ENCODE results near the gene NPHP4.
"Not testable (repeated sequence)": the region's sequence is repeated elsewhere in the genome, so short reads cannot be mapped to it uniquely, and the experiment has no call there.

NPHP4 gene

DNA sequence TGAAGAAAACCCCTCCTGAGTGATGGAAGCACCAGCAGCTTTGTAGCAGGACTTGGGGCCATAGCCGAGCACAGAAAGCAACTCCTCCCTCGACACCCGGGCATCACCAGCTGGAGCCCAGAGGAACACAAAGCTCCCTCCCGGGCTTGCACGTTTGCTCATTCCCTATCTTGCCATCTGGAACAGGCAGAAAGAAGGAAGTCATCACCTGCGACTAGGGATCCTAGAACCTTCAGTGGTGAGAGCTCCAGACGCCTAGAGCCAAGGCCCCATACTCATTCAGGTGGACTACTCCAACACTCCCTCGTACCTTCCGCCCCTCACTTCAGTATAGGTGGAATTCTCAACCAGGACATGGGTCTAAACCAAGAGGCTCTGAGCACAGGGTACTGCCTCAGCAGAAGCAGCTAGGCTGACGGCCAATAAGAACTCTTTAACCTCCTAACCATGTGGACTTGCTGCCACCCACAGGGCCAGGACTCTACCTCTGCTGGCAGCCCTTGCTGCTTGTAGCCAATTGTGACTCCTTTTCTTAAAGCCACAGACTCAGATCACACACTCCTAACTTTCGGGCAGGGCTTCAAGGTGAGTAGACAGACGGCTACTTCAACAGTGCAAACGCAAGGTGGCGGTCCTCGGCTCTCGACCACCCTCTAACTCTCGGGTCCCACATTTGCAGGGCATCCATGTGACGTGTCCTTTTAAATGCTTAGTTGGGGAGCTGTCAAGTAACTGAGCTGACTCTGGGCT lies 65.4 kb downstream of the NPHP4 start:
- FAIRE-seq = no peak

DNA sequence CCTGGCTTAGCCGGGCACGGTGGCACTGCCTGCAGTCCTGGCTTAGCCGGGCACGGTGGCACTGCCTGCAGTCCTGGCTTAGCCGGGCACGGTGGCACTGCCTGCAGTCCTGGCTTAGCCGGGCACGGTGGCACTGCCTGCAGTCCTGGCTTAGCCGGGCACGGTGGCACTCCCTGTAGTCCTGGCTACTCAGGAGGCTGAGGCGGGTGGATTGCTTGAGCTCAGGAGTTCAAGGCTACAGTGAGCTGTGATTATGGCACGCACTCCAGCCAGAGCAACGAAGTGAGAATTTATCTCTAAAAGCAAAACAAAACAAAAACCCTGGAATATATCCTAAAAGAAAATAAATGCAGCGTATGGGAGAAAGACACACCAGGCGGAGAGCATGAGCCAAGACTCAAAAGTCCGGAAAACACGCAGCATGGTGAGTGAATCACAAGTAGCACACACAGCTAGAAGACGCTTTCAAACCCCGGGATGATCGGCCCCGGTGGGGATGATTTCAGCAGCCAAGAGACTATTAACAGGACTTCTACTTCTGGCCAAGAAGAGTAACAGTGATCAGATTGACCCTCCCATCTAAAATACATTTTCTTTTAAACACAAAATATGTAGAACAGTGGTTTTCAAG lies 69.4 kb downstream of the NPHP4 start:
- not testable (repeated sequence) for FAIRE-seq

DNA sequence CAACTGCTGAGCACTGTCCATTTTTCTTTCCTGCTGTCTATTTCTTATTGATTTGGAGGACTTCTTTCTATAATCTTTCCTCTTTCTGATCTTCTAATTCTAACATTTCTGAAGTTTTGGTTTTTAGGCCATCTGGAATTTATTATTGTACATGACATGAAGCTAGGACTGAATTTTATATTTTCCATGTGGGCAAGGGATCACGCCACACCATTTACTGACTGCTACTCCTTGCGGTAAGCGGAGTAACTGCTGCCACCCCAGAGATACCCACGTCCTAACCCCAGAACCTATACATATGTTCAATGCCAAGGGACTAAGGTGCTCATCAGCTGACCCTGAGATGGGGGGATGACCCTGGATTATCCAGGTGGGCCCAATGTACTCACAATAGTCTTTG lies 70.6 kb downstream of the NPHP4 start:
- FAIRE-seq = no peak

DNA sequence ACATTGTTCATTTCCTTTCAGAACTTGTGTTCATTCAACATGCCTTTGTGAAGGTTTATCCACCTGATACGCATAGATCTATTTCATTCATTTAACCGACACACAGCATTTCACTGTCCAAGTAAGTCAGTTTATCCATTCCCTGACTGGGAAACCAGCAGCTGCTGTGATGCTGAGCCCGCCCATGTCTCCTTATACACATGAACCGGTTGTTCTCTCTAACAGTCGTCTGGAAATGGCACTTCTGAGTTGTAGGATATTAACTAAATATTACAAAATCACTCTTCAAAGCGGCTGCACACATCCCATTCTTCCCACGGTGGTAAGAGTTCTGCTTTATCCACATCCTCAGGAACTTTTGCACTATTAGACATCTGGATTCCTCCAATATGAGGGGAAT lies 71.1 kb downstream of the NPHP4 start:
- no peak for FAIRE-seq

DNA sequence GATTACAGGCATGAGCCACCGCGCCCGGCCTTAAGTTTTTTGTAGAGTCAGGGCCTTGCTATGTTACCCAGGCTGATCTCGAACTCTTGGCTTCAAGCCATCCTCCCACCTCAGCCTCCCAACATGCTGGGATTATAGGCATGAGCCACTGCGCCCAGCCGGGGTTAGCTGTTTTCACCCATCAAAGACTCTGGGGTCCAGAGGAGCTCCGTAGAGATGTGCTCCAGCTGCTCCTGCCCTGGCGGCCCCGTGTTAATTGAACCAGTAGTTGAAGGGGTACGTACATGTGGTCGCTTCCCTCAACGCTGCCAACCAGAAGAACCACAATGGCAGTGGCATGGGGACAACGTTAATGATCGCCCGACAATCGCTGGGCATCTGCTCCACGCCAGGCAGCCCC lies 72.0 kb downstream of the NPHP4 start:
- no peak for FAIRE-seq

DNA sequence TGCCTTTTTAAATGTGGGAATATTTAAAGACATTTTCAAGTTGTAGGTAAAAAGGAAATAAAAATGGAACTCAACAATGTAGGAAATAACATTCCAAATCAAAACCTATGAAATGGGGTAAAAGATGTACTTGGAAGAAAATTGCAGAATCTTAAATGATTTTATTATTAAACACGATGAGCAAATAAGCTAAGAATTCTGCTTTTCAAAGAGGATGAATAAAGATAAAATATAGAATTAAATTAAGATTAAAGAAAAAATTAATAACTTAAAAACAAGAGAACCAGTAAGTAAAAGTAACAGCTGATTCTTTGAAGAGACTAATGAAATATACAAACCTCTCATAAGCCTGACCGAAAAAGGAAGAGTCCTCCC lies 74.0 kb downstream of the NPHP4 start:
- no peak for FAIRE-seq

DNA sequence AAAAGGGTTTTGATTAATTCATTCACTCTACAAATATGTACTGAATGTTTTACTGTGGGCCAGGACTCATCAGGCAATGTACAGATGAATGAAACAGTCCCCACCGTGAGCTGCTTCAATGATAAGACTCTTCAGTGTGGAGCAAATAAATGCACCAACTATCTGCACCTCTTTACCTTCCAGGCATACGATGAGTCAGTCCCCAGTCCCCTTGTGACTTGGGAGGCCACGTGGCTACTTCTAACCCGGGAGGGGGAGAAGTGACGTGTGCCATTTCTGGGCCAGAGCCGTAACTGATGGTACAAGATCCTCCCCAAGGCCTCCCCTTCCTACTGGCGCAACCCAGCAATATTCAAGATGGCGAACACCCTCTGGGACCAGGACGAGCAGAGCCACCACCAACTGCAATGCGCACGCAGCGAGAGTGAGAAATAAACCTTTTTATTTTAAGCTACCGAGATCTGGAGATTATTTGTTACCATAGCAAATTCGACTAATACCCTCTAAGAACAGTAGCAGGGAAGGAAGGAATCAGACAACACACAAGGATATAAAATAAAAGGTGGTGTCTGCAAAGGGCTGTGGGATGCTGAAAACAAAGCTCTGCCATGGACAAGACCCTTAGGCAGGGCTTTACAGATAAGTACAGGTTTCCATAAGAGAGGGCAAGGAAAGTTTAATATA lies 74.5 kb downstream of the NPHP4 start:
- FAIRE-seq = no peak

DNA sequence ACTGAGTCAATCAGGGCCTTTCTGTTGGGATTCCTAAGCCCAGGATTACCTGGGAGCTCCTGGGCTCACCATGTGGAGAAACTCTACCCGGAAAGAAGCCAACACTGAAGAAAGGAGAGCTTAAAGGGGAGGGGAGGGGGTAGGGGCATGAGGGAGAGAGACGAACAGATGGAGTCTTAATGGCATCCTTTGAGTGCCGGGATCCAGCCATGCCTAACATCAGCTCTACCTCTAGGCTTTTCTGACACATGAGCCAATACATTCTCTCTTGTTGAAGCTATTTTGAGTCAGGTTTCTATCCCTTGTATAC lies 75.0 kb downstream of the NPHP4 start:
- no peak for FAIRE-seq

DNA sequence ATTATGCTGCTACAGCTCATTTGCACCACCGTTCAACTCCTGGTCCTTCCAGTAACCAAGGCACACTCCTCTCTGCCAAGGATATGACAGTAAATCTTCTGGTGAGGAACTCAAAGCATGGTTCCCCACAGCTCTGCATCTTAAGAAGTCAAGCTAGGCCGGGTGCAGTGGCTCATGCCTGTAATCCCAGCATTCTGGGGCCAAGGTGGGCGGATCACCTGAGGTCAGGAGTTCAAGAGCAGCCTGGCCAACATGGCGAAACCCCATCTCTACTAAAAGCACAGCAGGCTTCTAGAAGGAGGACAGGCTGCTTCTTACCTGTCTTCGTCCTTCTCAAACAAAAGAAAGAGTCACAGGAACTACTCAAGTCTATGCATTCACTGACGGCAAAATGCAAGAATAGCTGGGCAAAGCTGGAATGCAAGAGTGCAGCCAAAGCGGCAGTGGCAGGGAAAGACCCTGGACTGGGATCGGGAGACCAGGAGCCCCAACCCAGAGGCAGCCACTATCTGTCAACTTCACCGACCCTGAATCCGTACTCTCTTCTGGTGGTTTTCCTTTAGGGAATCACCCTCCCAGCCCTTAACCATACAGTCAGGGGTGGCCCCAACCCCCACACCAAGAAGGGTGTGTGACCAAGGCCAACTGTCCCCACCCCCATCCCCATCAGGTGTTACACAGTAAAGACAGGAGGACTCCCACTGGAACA lies 75.5 kb downstream of the NPHP4 start:
- no peak for FAIRE-seq

DNA sequence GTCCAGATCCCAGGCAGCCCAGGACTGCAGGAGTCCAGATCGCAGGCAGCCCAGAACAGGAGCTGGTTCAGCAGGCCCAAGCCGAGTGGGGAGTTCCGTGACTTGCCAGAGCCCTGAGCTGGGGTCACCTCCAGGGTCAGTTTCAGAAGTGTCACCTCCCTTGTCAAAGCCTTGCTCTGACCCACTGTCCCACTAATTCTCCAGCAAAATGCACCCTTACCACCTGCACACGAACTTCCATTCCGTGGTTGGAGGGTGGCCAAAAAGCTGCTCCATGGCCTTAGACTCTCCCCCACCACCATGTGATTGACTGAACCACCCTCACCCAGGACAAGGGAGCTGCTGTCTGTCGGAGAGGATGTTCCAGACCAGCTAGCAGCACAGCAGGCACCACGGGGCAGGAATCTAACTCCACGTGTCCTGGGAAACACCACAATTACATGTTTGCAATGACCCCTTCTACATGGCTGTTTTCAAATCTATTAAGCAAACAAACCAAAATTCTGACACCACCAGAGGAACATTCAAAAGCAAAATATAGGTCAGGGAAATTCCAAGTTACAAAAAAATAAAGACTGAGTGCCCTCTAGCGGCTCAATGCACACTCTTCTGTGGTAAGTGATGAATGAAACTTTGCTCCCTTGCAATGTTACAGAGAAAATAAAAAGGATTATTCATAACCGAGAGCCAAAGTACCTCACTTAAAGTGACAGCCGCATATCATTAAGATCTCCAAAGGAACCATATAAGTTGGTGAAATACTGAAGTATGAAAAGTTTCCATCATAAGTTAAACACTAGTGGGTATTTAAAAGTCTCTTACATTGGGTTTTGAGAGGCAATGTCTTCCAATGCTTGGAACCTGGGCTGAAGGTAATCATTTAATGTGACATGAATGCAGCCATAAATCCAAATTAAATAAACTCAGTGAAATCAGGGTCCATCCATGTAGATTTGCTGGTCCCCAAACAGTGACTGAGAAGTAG lies 76.3 kb downstream of the NPHP4 start:
- peak; percentile 93 for FAIRE-seq

DNA sequence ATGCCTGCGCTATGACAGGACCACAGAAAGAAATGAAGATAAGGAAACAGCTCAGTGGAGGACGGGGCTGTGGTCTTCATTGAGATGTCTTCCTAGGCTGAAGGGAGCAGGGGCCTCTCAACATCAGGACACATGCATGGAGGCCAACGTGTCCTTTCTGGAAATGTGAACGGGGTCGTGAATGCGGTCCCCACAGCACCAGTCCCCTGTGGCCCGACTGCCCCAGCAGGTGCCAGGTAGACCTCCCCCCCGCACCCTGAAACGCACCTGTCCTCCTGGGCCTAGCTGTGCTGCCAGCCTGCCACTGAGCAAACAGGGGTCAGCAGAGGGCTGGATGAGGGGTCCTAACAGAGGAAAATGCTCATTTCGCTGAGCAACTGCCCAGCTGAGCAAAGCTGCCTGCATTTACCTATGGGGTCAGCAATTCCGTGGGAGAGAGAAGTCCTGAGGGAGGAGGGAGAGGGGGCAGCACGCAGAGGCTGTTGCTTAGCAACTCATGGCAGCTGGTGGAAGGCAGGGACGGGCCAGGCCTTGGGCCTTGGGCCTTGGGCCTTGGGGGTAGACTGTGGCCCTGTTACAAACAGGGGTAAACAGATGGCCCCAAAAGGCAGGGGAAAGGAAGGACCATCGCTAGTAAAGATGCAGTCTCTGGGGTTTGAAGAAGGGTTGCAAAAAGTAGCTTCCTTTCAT lies 77.4 kb downstream of the NPHP4 start:
- no peak for FAIRE-seq

DNA sequence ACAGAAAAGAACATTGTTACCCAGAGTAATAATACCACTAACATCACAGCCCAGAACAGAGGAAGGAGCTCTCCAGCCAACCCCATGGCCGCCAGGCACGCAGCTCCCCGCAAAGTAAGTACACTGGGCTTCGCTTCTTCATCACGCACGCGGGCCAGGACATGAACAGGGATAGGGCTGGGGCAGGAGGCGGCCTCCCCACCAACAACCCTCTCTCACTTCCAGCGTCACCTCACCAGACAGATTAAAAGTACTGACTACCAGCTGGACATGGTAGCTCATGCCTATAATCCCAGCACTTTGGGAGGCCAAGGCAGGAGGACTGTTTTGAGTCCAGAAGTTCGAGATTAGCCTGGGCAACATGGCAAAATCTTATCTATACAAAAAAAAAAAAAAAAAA lies 78.3 kb downstream of the NPHP4 start:
- FAIRE-seq = no peak

DNA sequence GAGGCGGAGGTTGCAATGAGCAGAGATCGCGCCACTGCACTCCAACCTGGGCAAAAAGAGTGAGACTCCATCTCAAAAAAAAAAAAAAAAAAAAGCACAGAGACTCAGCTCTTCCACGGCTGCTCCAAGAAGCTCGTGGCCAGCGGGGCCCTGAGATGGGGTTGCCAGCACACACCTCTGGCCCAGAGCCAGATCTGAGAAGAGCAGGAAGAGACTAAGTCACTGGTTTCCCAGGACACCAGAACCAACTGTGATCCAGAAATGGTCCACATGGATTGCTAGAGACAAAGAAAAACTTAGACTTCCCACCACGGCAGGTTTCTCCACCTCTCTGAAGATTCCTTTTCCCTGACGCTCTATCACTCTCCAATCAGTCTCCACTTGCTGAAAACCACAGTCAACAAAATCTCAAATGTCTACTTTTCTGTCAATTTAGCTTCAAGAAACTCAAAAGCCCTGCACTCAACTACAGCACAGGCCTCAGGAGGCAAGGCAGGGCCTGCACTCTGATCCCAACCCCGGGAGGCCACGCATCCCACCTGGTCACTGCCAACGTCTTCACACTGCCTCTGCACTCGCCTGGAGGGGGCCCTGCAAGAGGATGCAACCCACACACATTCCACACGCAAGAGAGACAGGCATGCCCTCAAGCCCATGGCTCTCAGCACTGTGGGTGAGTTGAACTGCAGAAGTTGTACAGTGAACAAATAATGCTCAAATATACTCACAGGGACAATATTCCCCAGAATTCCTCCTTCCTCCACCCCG lies 79.0 kb downstream of the NPHP4 start:
- no peak for FAIRE-seq

DNA sequence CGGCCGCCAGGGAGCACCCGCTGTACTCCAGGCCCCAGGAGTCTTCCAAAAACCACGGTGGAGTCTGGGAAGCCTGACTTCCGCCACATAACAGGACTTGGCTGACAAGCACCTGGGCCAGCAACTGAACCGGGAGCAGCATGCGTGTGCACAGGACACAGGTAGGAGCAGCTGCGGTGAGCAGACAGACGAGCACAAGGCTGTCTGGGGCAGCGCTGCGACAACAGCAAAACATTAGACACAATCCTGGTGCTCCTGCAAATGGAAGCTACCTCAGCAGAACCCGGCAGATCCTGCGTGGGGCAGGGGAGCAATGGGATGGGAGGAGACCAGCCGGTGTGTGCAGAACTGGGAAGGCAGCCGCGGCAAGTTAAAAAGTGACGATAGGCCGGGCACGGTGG lies 80.4 kb downstream of the NPHP4 start:
- no peak for FAIRE-seq

DNA sequence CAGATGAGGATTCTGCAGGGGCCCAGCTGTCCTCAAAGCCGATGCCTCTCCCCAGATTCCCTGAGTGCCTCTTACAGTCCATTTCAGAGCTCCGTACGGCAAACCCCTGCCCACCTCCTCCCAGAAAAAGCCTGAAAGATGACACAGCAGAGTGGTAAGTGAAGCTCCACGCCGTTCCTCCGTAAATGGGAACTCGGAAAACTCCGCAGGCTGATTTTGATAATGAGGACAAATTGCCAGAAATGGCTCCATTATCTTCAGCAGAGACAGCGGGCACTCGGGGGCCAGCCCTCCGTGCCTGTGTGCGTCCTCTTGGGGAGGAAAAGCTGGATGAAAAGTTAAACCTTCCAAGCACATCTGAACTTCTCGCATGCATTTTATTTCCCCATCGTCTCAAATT lies 81.1 kb downstream of the NPHP4 start:
- FAIRE-seq = no peak

DNA sequence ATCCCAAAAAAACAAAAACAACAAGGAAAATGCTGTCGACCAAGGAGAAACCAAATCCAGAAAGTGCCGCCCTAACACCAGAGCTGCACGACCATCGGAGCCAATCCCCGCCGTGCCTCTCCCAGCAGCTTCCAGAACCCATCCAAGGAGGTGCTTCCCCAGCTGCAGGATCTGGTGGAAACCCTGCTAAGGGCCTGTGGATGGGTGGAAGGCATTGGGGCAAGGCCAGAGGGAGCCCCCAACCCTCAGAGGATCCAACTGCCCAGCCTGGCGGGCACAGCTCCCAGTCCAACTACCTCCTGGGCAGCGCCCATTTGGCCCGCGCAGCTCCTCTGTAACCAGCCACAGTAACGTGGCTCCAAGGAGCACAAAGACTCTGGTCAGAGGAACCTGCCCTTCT lies 81.6 kb downstream of the NPHP4 start:
- no peak for FAIRE-seq

DNA sequence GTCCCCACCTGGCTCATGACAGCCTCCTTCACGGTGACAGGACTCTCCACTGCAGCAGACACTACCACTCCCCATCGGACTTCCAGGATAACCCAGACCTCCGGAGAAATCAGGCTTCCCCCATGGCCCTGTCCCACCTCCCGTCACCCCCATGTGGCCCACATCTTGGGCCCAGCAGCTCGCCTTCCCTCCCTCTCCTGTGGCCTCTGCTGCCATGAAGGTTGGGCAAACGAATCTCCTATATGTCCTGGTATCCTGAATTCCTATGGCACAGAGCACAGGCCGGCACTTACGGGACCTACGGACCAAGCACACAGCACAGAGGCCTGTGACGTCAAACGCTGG lies 82.0 kb downstream of the NPHP4 start:
- FAIRE-seq = no peak

DNA sequence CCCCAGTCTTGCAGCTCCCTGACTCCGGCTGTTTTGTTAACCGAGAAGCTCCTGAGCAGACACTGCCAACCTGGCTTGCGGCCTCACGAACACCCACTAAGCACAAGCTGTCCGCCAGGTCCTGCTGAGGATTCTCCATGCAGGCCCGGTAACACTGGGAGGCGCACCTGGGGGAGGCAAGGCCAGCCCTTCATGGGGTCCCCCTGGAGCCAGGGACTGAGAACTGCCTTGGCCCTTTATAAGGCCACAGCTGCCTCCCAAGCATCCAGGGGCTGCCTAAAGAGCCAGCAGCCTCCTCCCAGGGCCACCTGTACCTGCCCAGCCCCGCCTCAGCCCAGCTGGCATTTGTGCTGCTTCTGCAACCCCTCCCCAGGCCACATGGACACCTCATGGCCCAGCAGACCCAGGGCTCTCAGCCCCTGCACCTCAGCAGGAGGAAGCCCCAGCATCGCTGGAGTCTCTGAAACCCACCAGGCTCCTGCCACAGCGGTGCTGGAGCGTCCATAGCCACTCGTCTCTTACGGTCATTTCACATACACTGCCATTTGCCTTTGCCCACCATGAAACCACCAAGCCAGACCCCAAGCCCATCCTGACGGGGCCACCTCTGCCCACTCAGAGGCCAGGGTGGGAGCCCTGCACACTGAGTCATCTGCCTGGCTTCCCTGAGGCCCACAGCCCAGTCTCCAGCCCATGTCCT lies 82.5 kb downstream of the NPHP4 start:
- no peak for FAIRE-seq

DNA sequence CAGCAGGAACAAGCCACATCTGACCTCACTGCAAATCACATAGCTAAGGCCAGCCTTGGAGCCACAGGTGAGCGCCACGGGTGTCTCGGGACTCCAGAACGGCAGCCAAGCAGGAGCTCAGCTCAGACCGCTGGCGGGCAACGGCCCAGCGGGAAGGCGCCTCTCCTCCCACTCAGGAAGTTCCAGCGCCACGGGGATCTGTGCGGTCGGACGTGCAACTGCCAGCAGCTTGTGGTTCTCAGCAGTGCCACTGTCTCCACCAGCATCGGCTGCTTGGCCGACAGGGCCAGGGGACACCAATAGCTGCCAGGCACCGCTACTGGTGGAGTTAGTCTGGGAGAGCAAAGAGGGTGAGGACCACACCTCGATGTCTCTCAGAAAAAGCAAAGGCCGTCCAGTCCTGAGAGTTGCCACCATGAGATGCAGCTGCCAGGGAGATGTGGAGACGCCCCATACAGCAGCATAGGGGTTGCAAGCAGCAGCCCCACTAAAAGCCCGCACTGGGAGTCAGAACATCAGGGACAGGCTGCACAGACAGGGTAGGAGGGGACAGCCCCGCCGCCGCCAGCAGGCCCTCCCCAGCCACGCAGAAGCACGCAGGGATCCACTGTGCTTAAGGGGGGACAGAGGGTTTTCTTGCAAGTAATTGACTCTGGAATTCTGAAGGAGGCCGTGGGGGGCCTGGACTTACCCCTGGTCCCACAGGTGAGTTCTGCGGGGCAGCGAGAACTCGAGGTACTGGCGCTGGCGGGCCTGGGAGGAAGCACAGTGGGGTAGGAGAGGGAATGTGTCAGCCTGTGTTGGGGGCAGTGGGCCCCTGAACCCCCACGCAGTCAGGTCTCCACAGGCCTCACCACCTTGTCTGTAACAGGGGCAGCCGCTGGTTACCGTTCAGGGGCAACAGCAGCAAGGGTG lies 83.5 kb downstream of the NPHP4 start:
- no peak for FAIRE-seq

DNA sequence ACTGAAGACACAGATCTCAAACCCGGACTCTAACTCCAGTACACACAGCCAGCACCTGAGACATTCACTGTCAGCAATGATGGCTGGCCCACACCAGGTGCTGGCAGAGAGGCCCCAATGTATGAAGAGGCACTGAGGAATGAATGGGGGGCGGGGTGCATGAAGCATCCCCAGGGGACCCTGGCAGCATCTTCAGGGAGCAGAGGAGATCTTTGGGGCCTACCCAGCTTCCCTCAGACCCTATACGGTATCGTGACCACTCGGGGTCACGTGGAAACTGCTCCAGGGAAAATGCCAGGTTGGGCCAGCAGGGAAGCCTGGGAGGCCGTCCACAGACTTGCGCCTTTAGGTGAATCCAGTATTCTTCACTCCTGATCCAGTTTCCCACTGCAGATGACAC lies 84.3 kb downstream of the NPHP4 start:
- no peak for FAIRE-seq

Measured in G401.6 (cell line).